PC-9 (cell line): ENCODE results near the gene SLPI.

Source experiments
- CTCF ChIP-seq: fragments of 200-600 bp; sonication (generic); conservative IDR thresholded peaks from 2 replicates; pipeline ENCODE4 v1.6.1; 2017; ENCODE audit warnings: mixed run types, antibody characterized with exemption, mild to moderate bottlenecking, moderate library complexity
- EZH2 ChIP-seq: fragments of 200-600 bp; sonication (generic); IDR thresholded peaks from 2 replicates; pipeline ENCODE4 v1.8.0; 2017; ENCODE audit warnings: antibody characterized with exemption, low read depth

- no peak for TF ChIP-seq CTCF
- no peak for TF ChIP-seq EZH2
Observed at GRCh38 chr20:45292343-45292742, 38.0 kb upstream of the SLPI start.
